ENCODE data around the gene CSTPP1. TPM values are rescaled to one million over a fixed set of nuclear protein-coding genes. Genes with fewer than 3 reads are reported as not detected.
"Not testable (repeated sequence)": the region's sequence is repeated elsewhere in the genome, so short reads cannot be mapped to it uniquely, and the experiment has no call there.

The CSTPP1 gene
- total RNA-seq, 1 donor from 2014 or later = 31.5 TPM

- Histone ChIP-seq H3K4me3 (ENCODE audit: low read depth, low read length) (no peak overlapping the region), H3K27me3 (ENCODE audit: control insufficient read depth, insufficient read depth, low read length) (no peaks in the 10 kb centered on the region), H3K36me3 (ENCODE audit: control insufficient read depth, insufficient read depth, low read length) (no peaks in the 10 kb centered on the region)
- no peak for TF ChIP-seq CTCF (IDR thresholded peaks at IDR 0.05; ENCODE audit: insufficient read depth, low read length, poor library complexity, severe bottlenecking)
- no peak for DNase-seq (ENCODE audit: low read depth)
Measured at GRCh38 chr11:46991391-46991790, 54.8 kb downstream of the CSTPP1 start.

- not testable (repeated sequence) for DNase-seq (ENCODE audit: low read depth); H3K4me3 ChIP-seq (ENCODE audit: low read depth, low read length); H3K27me3 ChIP-seq (ENCODE audit: control insufficient read depth, insufficient read depth, low read length); H3K36me3 ChIP-seq (ENCODE audit: control insufficient read depth, insufficient read depth, low read length)
Measured at GRCh38 chr11:46992386-46992785, 55.8 kb downstream of the CSTPP1 start.

- H3K27me3 ChIP-seq (ENCODE audit: control insufficient read depth, insufficient read depth, low read length); H3K4me3 ChIP-seq (ENCODE audit: low read depth, low read length); DNase-seq (ENCODE audit: low read depth); H3K36me3 ChIP-seq (ENCODE audit: control insufficient read depth, insufficient read depth, low read length): not testable (repeated sequence)
Measured at GRCh38 chr11:46997796-46998195, 61.2 kb downstream of the CSTPP1 start.

- DNase-seq (ENCODE audit: low read depth) = no peak
- Histone ChIP-seq H3K4me3 (ENCODE audit: low read depth, low read length) (no peak overlapping the region), H3K36me3 (ENCODE audit: control insufficient read depth, insufficient read depth, low read length) (no peaks in the 10 kb centered on the region), H3K27me3 (ENCODE audit: control insufficient read depth, insufficient read depth, low read length) (no peaks in the 10 kb centered on the region)
- TF ChIP-seq CTCF (IDR thresholded peaks at IDR 0.05; ENCODE audit: insufficient read depth, low read length, poor library complexity, severe bottlenecking) = no peak
Measured at GRCh38 chr11:46999217-46999616, 62.7 kb downstream of the CSTPP1 start.

GRCh38 chr11:47000033-47000432 lies 63.5 kb downstream of the CSTPP1 start:
- Histone ChIP-seq H3K4me3 (ENCODE audit: low read depth, low read length) (no peak overlapping the region), H3K36me3 (ENCODE audit: control insufficient read depth, insufficient read depth, low read length) (no peaks in the 10 kb centered on the region), H3K27me3 (ENCODE audit: control insufficient read depth, insufficient read depth, low read length) (no peaks in the 10 kb centered on the region)
- no peak for DNase-seq (ENCODE audit: low read depth)
- no peak for TF ChIP-seq CTCF (IDR thresholded peaks at IDR 0.05; ENCODE audit: insufficient read depth, low read length, poor library complexity, severe bottlenecking)

- no peak for TF ChIP-seq CTCF (IDR thresholded peaks at IDR 0.05; ENCODE audit: insufficient read depth, low read length, poor library complexity, severe bottlenecking)
- Histone ChIP-seq H3K27me3 (ENCODE audit: control insufficient read depth, insufficient read depth, low read length) (no peaks in the 10 kb centered on the region), H3K36me3 (ENCODE audit: control insufficient read depth, insufficient read depth, low read length) (no peaks in the 10 kb centered on the region)
Measured at GRCh38 chr11:47001781-47002181, 65.2 kb downstream of the CSTPP1 start.

GRCh38 chr11:47002390-47002789 lies 65.8 kb downstream of the CSTPP1 start:
- Histone ChIP-seq H3K4me3 (ENCODE audit: low read depth, low read length) (no peak overlapping the region), H3K27me3 (ENCODE audit: control insufficient read depth, insufficient read depth, low read length) (no peaks in the 10 kb centered on the region), H3K36me3 (ENCODE audit: control insufficient read depth, insufficient read depth, low read length) (no peaks in the 10 kb centered on the region)
- no peak for TF ChIP-seq CTCF (IDR thresholded peaks at IDR 0.05; ENCODE audit: insufficient read depth, low read length, poor library complexity, severe bottlenecking)
- no peak for DNase-seq (ENCODE audit: low read depth)

More at GRCh38 chr11:47001781-47002181, 65.2 kb downstream of the CSTPP1 start:
- H3K4me3 ChIP-seq (ENCODE audit: low read depth, low read length) = no peak overlapping the region
- no peak for DNase-seq (ENCODE audit: low read depth)

Data from kidney epithelial cell (primary cell).